HG02870 (cell line): ENCODE measurements around the gene EGFL6.
"Not testable (repeated sequence)": the region's sequence is repeated elsewhere in the genome, so short reads cannot be mapped to it uniquely, and the experiment has no call there.

Experiments
- ATAC-seq: cut with Tn5 transposase; IDR thresholded peaks from one replicate; pipeline ENCODE4 v1.9.1; 2021; ENCODE audit warnings: mild to moderate bottlenecking, moderate library complexity; ENCODE audit not compliant: unreplicated experiment

Gene EGFL6

DNA sequence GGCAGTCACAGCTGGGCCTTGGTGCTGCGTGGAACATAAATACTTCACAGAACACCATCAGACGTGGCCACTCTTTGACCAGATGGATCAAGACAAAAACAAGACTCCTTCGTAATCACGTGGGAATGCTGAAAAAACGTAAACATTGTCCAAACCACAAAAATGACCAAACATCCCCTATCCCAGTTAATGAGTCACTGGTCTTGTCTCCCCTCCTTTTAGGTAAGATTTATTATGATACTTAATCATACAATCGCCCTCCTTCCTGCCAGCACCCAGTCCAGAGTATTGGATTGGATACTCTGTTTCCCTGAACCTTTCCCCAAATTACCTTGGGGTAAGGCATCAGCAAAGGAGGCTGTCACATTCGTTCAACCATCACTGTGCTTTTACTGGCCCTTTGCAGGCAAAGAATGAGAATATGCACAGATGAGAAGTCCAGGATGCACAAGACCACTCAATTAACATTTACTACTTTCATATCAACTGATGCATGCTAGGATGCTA is 82.9 kb downstream of the EGFL6 start:
- ATAC-seq = peak; percentile 2

DNA sequence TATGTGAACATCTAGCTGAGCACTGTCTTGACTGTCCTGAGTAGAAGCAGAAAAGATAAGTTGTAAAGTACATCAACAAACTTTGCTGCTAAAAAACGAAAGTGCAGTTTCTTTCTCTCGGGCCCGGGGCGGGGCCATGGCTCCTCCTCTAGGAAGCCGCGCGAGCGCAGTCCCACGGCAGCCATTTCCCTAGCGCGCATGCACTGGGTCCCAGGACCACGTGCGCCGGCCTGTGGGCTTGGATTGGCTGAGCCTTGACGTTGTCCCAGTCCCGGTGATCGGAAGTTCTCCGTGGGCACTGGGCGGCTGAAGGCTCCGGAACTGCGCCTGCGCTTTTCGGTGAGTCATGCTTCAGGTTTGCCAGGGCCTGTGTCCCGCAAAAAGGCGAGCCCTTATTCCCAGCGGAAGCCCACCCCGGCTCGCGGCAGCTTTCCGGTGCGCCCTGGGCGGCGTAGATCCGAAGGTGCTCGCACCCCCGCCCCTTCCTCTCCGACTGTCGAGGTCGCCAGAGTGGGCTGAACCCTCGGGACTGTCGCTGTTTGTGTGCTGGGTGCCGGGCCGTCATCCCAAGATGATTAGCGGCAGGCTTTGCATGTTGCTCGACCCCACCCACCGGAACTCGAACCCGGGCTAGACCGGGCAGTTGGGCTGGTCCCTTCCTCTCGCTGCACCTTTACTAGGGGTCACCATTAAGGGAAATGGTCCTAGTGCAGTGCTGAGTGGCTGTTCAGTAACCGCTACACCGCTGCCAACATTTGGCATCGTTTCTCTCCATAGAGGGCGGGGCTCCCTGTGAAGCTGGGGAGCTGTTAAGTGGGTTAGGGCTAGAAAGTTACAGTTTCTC is 83.7 kb downstream of the EGFL6 start, which contains the start of gene TCEANC:
Gene TCEANC, plus strand, starts transcription at position 292 of the 844 bp plus-strand sequence. CDS start 9,368 bp downstream, outside the sequence.
- peak; percentile 96 for ATAC-seq

- no peak for ATAC-seq
These were observed 84.7 kb downstream of the EGFL6 start for GRCh38 chrX:13654116-13654515.

GRCh38 chrX:13655674-13656073 is 86.3 kb downstream of the EGFL6 start:
- ATAC-seq = no peak

DNA sequence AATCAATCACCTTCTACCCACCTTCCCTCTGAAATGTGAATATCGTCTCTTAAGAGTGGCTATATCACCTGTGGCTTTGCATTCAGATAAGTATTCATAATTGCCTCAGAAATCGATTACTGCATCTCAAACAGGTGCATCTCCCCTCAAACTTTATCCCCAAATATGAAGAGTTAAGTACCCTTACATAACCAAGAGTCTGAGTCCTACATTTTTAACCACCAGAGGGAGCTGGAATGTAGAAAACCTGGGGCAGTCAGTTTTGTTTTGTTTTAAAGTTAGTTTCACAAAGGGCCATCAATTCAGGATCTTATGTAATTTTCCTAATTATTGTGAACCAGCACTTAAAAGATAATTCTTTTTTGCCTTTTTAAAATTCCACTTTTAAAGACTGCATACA is 89.2 kb downstream of the EGFL6 start:
- no peak for ATAC-seq

DNA sequence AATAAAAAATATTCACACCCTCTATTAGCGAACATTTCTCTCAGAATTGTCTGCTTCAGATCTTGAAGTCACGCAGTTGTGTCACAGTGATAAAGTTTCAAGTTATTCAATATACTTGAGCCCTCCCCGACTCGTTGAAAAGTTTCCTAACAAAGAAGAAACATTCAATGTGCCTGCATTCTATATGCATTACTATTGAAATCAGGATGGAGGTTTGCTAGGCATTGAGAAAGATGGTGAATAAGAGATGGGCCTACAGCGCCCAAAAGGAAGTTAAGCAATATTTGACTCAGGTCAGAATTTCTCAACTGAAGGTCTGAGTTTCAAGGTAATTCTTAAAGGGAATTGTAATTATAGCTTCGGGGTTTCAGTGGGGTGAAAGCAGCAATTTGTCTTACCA is 89.7 kb downstream of the EGFL6 start:
- no peak for ATAC-seq

- ATAC-seq = peak; percentile 31
These were observed 92.4 kb downstream of the EGFL6 start for GRCh38 chrX:13661735-13662288.

DNA sequence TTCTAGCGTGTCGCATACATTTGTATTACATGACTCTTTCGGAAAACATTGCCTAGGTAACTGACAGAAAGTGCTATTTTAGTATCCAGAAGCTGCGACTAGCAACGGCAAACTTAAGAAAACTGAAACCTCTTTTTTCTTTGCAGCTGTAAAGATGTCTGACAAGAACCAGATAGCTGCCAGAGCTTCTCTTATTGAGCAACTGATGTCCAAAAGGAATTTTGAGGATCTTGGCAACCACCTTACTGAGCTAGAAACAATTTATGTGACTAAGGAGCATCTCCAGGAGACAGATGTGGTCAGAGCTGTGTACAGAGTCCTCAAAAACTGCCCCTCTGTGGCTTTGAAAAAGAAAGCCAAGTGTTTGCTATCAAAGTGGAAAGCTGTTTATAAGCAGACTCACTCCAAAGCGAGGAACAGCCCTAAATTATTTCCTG is 93.0 kb downstream of the EGFL6 start:
- peak; percentile 54 for ATAC-seq

DNA sequence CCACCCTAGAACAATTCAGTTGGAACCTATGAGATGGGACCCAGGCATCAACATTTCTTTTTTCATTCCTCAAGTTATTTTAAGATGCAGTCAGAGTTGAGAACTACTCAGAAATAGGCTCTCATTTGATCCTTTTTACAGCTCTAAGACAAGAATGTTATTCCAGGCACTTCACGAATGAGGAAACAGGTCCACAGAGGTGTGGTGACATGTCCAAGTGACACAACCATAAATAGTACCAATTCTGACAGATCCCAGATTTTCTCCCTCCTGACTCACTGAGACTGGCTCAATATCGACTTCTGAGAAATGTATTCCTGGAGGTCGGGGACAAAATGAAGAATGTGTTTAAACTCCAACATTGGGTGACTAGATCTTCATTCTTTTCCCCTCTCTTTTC is 94.6 kb downstream of the EGFL6 start:
- ATAC-seq = no peak

- no peak for ATAC-seq
These were observed 97.4 kb downstream of the EGFL6 start for GRCh38 chrX:13666836-13667235.

GRCh38 chrX:13667919-13668318 is 98.5 kb downstream of the EGFL6 start:
- ATAC-seq = no peak

GRCh38 chrX:13669246-13669737 is 99.9 kb downstream of the EGFL6 start:
- peak; percentile 71 for ATAC-seq

- ATAC-seq = not testable (repeated sequence)
These were observed 100.4 kb downstream of the EGFL6 start for GRCh38 chrX:13669755-13670154.

DNA sequence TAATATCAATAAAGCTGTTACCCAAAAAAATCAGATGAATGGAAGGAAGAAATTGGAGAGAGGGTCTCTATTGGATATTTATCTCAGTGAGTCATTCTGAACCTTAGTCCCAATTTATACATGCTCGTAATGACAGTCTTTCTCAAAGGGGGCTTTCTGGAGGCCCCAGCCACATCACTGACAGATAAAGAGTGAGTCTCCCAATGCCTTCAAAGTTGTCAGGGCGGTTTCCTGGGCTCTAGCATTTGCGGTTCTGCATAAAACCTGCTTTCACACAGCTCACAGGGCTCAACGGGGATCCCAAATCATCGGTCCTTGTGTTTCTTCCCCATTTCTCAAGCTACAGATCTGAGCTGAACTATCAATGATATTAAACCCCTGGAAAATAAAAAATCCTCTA is 100.8 kb downstream of the EGFL6 start:
- no peak for ATAC-seq

GRCh38 chrX:13673016-13673415 is 103.6 kb downstream of the EGFL6 start:
- ATAC-seq = no peak

DNA sequence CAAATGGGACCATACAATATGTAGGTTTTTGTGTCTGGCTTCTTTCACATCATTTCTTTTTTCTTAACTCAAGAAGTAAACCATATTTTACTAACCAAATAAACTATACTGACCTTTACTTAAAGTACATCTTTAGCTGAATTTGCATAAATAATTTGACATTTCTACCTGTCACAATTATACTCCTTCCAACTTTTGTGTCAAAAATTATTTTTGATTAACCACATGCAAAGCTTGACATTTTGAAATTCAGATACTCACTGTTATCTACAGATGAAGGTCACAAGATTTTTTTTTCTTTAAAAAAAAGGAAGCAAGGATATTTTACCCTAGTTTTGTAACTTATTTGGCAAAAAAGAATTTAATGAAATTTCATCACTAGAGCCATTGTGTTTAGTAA is 107.5 kb downstream of the EGFL6 start:
- ATAC-seq = no peak

- not testable (repeated sequence) for ATAC-seq
These were observed 110.3 kb downstream of the EGFL6 start for GRCh38 chrX:13679700-13680099.

DNA sequence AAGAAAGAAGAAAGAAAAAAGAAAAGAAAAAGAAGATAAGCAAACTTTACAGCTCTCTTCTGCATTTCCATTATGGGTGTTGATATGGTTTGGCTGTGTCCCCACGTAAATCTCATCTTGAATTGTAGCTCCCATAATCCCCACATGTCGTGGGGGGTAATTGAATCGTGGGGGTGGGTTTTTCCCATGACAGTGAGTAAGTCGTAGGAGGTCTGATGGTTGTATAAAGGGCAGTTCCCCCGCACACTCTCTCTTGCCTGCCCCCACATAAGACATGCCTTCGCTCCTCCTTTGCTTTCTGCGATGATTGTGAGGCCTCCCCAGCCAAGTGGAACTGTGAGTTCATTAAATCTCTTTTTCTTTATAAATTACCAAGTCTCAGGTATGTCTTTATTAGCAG is 112.2 kb downstream of the EGFL6 start:
- no peak for ATAC-seq
